GM12874 (cell line): Measurements from ENCODE around the gene OR9Q1.

ENCODE experiments used
- CTCF ChIP-seq: IDR thresholded peaks from 2 replicates; pipeline ENCODE4 v1.5.1; 2011; ENCODE audit warnings: low read depth, mild to moderate bottlenecking, control low read depth, low read length, moderate library complexity; ENCODE audit not compliant: insufficient read depth

OR9Q1 gene, protein sequence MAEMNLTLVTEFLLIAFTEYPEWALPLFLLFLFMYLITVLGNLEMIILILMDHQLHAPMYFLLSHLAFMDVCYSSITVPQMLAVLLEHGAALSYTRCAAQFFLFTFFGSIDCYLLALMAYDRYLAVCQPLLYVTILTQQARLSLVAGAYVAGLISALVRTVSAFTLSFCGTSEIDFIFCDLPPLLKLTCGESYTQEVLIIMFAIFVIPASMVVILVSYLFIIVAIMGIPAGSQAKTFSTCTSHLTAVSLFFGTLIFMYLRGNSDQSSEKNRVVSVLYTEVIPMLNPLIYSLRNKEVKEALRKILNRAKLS

DNA sequence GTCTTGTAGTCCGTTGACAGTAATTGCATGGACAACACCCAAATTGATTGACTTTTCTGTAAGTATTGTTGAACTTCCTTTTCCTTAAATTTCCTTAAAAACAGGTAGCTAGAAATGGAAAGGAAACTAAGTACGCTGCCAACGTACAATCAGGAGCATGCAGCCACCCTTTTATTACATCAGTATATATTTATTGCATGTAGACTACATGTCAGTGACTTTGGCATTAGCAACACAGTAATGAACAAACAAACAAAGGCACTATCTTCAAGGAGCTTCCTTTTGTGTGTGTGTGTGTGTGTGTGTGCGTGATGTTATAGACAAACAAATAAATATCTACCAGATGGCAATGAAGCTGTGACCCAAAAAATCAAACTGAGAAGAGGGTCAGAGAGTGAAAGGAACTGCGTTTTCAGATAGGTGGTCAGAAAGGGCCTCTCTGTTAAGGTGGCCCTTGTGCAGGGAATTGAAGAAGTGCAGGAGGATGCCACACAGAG lies at the start of gene OR9Q1:
Gene OR9Q1 (plus strand): TSS at position 447 of the 497 bp plus-strand sequence. CDS start 155,564 bp downstream, outside the sequence.
- TF ChIP-seq CTCF: no peak

GRCh38 chr11:57974132-57974531 lies 49.5 kb upstream of the OR9Q1 start:
- TF ChIP-seq CTCF: no peak

DNA sequence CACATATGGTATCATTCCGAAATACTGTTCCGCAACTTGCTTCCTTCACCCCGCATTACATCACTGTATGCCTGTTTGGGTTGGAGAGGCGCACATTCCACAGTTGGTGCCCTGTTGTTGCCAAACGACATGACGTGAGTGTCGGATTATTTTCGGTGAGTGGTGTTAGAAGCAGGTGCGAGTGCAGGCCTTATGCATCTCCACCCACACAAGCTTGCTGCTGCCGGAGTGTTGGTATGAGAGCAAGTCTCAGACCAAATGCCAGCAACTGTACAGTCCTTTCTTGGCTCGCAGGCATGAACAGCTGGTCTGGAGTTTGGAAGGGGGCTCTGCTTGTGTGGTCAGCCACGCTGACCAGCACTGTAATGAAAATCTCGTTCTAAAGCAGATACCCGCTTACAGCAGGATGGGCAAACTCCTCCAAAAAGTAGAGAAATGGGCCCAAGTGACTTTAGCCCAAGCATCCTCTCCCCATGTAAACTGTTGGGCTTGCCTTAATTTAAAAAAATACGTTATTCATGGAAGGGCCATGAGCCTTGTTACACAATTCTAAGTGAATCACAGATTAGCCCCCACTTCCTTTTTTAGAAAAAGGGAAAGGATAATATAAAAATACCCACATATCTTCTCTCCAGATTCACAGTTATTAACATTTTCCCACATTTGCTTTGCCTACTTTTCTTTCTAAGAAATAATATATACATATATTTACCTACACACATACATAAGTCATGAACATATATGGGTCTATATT lies 48.7 kb upstream of the OR9Q1 start:
- no peak for TF ChIP-seq CTCF

DNA sequence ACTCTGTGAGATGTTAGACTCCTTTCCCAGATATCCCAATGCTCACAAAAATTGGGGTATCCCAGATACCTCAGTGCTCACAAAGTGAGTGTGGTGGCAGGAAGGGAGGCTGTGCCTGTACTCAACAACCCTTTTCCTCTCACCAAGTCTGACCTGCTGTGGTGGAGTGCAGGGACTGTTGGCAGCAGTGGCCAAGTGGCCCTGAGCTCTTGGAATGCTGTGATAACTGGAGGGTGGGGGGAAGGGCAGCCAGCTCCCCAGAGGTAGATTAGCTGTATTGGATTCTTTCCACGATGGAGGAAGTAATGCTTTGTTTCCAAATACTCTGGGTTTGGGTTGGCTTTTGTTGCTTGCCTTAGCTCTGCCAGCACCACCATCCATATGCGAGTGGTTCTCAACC lies 46.0 kb upstream of the OR9Q1 start:
- TF ChIP-seq CTCF: no peak

DNA sequence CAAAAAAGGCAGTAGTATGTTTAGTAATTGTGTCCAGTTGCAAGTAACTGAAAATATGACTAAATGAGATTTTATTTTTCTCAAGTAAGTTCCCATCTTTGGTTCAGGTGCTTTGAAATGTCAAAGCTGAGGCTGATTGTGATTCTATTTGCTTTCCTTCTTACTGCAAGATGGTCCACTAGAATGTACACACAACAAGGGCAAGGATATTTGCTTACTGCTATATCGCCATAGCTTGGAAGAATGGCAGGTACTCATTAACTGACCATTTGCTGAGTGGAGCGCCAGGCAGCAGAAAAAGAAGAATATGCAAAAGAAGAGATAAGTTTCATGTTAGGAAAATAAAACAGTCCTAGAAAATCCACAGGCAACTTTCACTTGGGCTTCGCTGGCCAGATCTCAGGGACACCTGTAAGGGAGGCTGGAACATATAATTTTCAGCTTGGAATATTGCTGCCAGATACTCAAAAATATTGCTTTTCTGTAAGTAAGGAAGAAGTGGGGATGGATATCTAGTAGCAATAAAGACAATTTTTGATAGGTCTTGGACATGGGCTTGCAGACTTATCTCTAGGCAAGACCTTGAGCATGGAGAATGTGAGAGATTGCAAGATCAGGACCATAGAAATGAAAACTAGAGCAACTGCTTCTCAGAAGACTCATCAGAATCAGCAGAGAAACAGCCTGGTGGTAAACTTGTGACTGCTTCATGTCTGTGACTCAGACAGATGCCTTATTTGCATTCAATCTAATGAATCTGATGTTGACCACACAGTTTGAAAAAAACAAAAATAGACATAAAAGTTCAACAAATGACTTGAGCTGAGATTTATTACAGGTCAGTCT lies 44.8 kb upstream of the OR9Q1 start:
- TF ChIP-seq CTCF: no peak

DNA sequence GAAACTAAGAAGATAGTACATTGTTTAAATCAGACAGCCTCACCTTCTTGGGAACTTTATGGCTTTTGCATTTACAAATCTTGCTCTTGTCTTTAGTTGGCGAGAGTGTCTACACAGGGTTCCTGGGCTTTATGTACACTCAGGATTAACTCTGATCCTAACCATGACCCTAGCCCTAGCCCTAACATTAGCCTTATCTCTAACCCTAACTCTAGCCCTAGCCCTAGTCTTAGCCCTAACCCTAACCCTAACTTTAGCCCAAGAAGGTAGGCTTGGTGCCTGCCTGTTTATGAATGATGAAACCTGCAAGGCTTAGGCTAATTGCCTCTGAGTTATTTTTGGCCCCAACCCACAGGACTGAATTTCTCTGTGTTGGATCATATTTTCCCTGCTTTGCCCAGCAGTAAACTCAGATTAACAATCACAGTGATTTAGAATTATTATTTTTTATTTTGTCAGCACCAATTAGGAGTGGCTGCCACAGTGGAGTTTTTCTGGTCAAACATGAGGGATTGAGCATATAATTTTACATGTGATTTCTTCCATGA lies 44.1 kb upstream of the OR9Q1 start:
- TF ChIP-seq CTCF: no peak
